Pancreas (tissue), 10 donors: Measurements from ENCODE around the gene GDPGP1. TPM values are rescaled to one million over a fixed set of nuclear protein-coding genes. Genes with fewer than 3 reads are reported as not detected.
"Not testable (repeated sequence)": the region's sequence is repeated elsewhere in the genome, so short reads cannot be mapped to it uniquely, and the experiment has no call there.

Source experiments
- ATAC-seq, 4 donors: fragments of 200-7000 bp; cut with Tn5 transposase; one replicate each; pipeline versions ENCODE4 v1.8.0 to v1.9.1; 2020; ENCODE audit warnings: mild to moderate bottlenecking in 4 of 4, moderate library complexity in 4 of 4
- DNase-seq, 6 donors: peaks; one replicate each; pipeline ENCODE4 v3.0.0-alpha.2; 2020
- FAIRE-seq: peaks from 2 replicates; lab custom pipeline; 2012; peaks lifted over from hg19 to GRCh38; lab: Jason Lieb, UNC
- H3K27ac ChIP-seq, 4 donors: fragments of 200-600 bp; sonication (generic); 1 replicate in 3 of 4; 2 replicates in 1 of 4; pipeline versions ENCODE4 v1.5.0 to v1.8.0; 2020
- H3K27me3 ChIP-seq, 4 donors: fragments of 200-600 bp; one replicate each; pipeline ENCODE4 v1.8.0; 2021
- H3K36me3 ChIP-seq, 3 donors: fragments of 200-600 bp; sonication (generic) in 1 of 3; one replicate each; pipeline versions ENCODE4 v1.5.0 to v1.8.0; 2020 to 2021
- H3K4me1 ChIP-seq, 3 donors: fragments of 200-600 bp; one replicate each; pipeline ENCODE4 v1.8.0; 2021
- H3K4me3 ChIP-seq, 4 donors: fragments of 200-600 bp; sonication (generic) in 2 of 4; one replicate each; pipeline versions ENCODE4 v1.5.0 to v1.8.0; 2020 to 2021
- H3K9me3 ChIP-seq, 4 donors: fragments of 200-600 bp; one replicate each; pipeline ENCODE4 v1.8.0; 2021
- CTCF ChIP-seq, 4 donors: fragments of 200-600 bp; sonication (generic) in 3 of 4; IDR thresholded peaks; one replicate each; pipeline versions ENCODE4 v1.5.0 to v1.8.0; 2021; ENCODE audit warnings: antibody characterized with exemption in 4 of 4
- WGBS, 2 donors: extraction: QIAGEN DNeasy Blood & Tissue Kit; methylation state at CpG; one replicate each; pipeline ENCODE4 v1.1.7; 2013; 5-methylcytosine and 5-hydroxymethylcytosine counted together
- intact Hi-C, 3 donors: fragments of 100-400 bp; cut with DNase I; formaldehyde crosslinking; loops; one replicate each; pipeline versions ENCODE4 v1.11.1 to v1.14.2; 2022
- polyA plus RNA-seq, 2 donors: library from polyadenylated mRNA; stranded (reverse); fragments of 200-250 nt; gene quantifications; one replicate each; pipeline ENCODE4 v1.2.3, GENCODE V29; 2013
- total RNA-seq, 6 donors: library from RNA; stranded (reverse); fragmentation: NEBNext Ultra II Directional in 4 of 6; extraction: Animal tissue kit (Norgen Biotek cat#: 25700) in 4 of 6; gene quantifications; one replicate each; pipeline versions ENCODE4 v1.2.1 to v1.2.4, GENCODE V29; 2021 to 2023
- donor health status: healthy with polysubstance abuse.
- donor health status: DM: no; HTN: no; CAD: no; lungs with moderate emphysema.
- donor health status: DM: no; HTN: no; CAD: no.
- donor health status: control.
- donor health status: control.
- donor health status: Bipolar disorder and iron deficiency.
- donor health status: DM: yes; HTN: yes; CAD: no.
- donor health status: DM: no; HTN: no; CAD: no.
- donor health status: DM: no; HTN: no; CAD: no.
- donor health status: DM: yes; HTN: yes; CAD: no.

Gene GDPGP1
- total and polyA plus RNA-seq, 8 donors: 2.0 to 7.0 (median 3.4) TPM

- intact Hi-C loops: no loop called here
- TF ChIP-seq CTCF (IDR thresholded peaks at IDR 0.05): no peak
- FAIRE-seq (no peak), ATAC-seq (no peak), DNase-seq (no peak)
- no peak overlapping the region for H3K27ac ChIP-seq
- no peaks in the 10 kb centered on the region for H3K27me3 ChIP-seq
- H3K4me3 ChIP-seq: no peak overlapping the region
- H3K36me3 ChIP-seq: peaks cover 0 to 18% (median 11%) of the 10 kb centered on the region in 3 donors
- 76 to 77% methylated on average over 7 of the region's 7 CpGs for WGBS, 2 donors
- peaks cover 10 to 22% (median 15%) of the 10 kb centered on the region in 3 donors for H3K4me1 ChIP-seq
- no peaks in the 10 kb centered on the region for H3K9me3 ChIP-seq
These were observed 37.6 kb downstream of the GDPGP1 start for GRCh38 chr15:90271459-90272166.

- WGBS, 2 donors: 95 to 99% methylated on average over 12 of the region's 12 CpGs
- FAIRE-seq, H3K9me3 ChIP-seq, H3K36me3 ChIP-seq, H3K4me1 ChIP-seq, H3K27ac ChIP-seq, H3K27me3 ChIP-seq, intact Hi-C loops, ATAC-seq, H3K4me3 ChIP-seq: not testable (repeated sequence)
- peak in 1 of 6 donors; percentile 6 for DNase-seq
These were observed 44.5 kb downstream of the GDPGP1 start for GRCh38 chr15:90278467-90278866.

- H3K4me1 ChIP-seq, H3K27ac ChIP-seq, H3K27me3 ChIP-seq, intact Hi-C loops, H3K36me3 ChIP-seq, FAIRE-seq, ATAC-seq, DNase-seq, H3K4me3 ChIP-seq, H3K9me3 ChIP-seq: not testable (repeated sequence)
- 90 to 92% methylated on average over 5 of the region's 5 CpGs for WGBS, 2 donors
These were observed 46.7 kb downstream of the GDPGP1 start for GRCh38 chr15:90280743-90281142.

GRCh38 chr15:90281637-90282036, 47.6 kb downstream of the GDPGP1 start:
- FAIRE-seq, H3K9me3 ChIP-seq, H3K27ac ChIP-seq, H3K27me3 ChIP-seq, H3K4me1 ChIP-seq, DNase-seq, H3K4me3 ChIP-seq, intact Hi-C loops, H3K36me3 ChIP-seq: not testable (repeated sequence)
- 14 to 20% methylated on average over 6 of the region's 6 CpGs for WGBS, 2 donors
- ATAC-seq: peak in 3 of 4 donors; percentile 27 to 84 (median 55)

- Histone ChIP-seq H3K27ac (no peak overlapping the region), H3K4me3 (no peak overlapping the region), H3K9me3 (no peaks in the 10 kb centered on the region), H3K36me3 (no peaks in the 10 kb centered on the region), H3K4me1 (peaks cover 0 to 5% (median 0%) of the 10 kb centered on the region in 3 donors), H3K27me3 (no peaks in the 10 kb centered on the region)
- TF ChIP-seq CTCF (IDR thresholded peaks at IDR 0.05): no peak
- ATAC-seq (peak in 3 of 4 donors; percentile 68 to 74 (median 73)), DNase-seq (no peak), FAIRE-seq (no peak)
- intact Hi-C loops: no loop called here
These were observed 52.7 kb downstream of the GDPGP1 start for GRCh38 chr15:90286678-90287077.

- TF ChIP-seq CTCF (IDR thresholded peaks at IDR 0.05): no peak
- no peaks in the 10 kb centered on the region for H3K36me3 ChIP-seq
- H3K4me3 ChIP-seq: no peak overlapping the region
- peaks cover 0 to 1% (median 0%) of the 10 kb centered on the region in 3 donors for H3K4me1 ChIP-seq
- FAIRE-seq: no peak
- ATAC-seq: no peak
- WGBS, 2 donors: 53 to 57% methylated on average over 5 of the region's 5 CpGs
- intact Hi-C loops: no loop called here
- no peaks in the 10 kb centered on the region for H3K27me3 ChIP-seq
- no peaks in the 10 kb centered on the region for H3K9me3 ChIP-seq
- no peak overlapping the region for H3K27ac ChIP-seq
- no peak for DNase-seq
These were observed 53.1 kb downstream of the GDPGP1 start for GRCh38 chr15:90287101-90287500.
